Epidermal melanocyte (primary cell): ENCODE data around the gene AMOT.

Experiments used
- DNase-seq: peaks from one replicate; pipeline ENCODE4 v3.0.0; 2011; ENCODE audit warnings: low spot score; ENCODE audit not compliant: insufficient read length

AMOT gene

DNA sequence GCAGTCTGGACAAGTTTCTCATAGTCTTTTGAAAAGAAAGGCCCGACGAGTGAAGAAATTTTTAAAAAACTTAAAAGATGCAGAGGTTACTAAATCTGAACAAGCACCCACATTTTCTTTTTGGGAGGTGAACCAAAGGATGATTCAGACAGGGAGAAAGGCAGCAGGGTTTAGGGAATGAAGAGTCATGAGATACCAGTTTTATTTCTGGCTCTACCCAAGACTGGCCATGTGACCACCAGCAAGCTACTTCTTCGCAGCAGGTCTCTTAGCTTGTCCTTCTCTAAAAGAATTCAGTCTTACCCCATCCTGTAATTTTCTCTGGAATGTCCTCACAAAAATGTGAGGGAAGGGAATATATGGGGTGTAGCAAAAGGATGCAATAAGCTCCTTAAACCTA, 37.6 kb downstream of the AMOT start:
- DNase-seq: no peak

GRCh38 chrX:112802541-112802940, 38.1 kb downstream of the AMOT start:
- DNase-seq: no peak

GRCh38 chrX:112800971-112801775, 39.5 kb downstream of the AMOT start:
- DNase-seq: peak; percentile 21

- no peak for DNase-seq
These were observed 41.2 kb downstream of the AMOT start for GRCh38 chrX:112799425-112799824.

GRCh38 chrX:112798736-112799135, 41.9 kb downstream of the AMOT start:
- no peak for DNase-seq

GRCh38 chrX:112789931-112790330, 50.7 kb downstream of the AMOT start:
- no peak for DNase-seq

DNA sequence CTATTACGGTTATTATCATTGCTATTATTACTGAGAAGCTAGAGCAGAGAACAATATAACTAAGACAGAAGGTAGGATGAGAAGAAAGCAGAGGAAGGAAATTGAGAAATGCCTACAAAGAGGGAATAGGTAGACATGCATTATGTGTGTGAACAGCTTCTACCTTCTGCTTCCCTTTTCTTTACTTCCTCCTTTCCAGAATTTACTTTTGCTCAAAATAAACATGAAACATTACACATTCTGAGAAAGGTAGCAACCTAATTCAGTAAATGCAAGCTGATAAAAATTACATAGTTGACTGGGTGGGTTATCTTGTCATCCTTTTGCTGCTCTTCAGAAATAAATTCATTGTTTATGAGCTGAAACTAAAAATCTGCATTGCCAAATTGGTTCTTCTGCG, 54.6 kb downstream of the AMOT start:
- DNase-seq: no peak

GRCh38 chrX:112785344-112785743, 55.3 kb downstream of the AMOT start:
- DNase-seq: no peak

DNA sequence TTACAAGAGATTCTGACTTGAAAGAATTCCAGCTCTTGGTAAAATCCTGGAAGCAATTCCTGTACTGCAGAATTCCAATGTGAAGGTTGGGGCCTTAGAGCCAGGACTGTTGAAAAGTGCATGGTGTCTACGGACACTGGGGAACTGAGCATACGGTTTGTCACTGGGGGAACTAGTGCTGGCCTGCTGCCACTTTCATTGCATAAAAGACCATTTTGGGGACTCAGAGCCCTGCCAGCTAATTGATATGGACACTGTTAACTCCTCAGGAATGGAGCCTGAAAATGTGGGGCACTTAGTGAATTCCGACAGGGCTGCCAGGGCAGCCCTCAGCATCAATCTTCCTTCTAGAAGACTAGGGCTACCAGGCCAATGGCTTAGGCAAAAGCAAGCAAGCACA, 55.9 kb downstream of the AMOT start:
- DNase-seq: no peak

DNA sequence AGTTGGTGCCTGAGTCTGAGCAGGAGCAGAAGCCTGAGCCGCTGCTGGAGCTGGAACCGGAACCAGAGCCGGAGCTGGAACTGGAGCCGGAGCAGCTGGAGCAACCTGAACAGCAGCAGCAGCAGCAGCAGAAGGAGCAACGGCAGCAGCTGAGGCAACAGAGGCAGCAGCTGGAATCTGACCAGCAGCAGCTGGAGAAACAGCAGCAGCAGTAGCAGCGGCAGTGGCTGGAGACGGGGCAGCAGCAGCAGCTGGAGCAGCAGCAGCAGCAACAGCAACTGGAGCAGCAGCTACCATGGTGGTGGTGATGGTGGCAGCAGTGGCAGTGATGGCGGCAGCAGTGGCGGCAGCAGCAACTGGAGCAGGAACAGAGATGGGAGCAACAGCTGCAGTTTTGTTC, 61.5 kb downstream of the AMOT start:
- DNase-seq: no peak

DNA sequence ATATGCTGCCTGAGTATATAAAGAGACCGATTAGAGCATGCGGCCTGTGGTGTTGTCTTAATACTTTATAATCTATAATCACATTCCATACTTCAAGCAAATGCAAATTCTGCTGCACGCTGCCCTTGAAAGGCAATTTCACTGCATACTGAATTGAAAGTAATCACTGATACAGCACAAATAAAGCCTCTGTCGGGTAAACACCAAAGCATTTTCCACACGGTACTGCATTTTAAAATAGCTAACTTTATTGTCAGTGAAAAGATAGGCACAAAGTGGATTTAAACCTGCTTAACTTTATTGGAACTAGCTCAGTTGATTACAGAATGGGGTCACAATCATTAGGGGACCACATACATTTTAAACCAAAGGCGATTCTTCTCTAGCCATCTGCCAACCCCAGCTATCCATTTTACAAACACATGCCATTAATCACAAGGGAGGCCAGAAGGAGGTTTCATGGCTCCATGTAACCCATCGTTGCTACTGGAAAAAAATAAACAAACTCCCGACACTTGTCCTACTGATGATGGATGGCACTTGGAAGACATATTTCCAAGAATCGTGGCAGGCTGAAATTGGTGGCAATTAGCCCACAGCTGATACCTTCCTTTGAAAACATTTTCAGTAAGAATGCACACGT, 65.9 kb downstream of the AMOT start:
- DNase-seq: no peak

- no peak for DNase-seq
These were observed 66.5 kb downstream of the AMOT start for GRCh38 chrX:112774142-112774541.

DNA sequence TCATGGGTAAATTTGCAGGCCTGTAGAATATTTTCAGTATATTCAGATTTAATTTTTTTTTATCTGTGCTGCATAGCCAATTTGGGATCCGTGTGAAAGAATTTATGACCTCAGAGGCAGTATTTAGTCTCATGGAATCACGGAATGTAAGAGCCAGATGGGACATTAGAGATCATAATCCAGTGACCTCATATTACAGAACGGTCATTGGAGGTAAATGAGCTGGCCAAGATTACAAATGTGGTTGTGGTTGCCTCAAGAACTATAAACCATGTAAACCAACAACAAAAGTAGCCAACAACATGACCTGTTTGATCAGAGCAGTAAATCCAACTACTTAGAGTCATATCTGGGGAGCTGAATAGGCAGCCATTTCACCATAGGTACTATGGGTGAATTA, 71.6 kb downstream of the AMOT start:
- DNase-seq: no peak

DNA sequence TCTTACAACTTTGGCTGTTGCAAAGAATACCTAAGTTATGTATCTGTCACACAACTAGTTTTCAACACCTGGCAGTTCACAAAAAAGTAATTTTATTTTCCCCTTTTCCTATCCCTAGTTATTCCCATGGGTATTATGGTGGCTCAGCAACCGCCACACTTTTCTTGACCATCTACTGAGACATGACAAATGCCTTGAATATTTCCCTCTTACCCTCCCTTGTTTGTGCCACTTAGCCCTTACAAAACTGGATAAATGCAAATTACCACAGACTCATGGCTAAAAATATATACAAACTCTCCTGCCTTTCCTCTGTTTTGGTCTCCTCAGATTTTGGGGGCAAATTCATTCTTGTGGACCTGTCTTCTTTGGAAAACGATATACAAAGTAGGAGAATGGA, 72.1 kb downstream of the AMOT start:
- no peak for DNase-seq

GRCh38 chrX:112766774-112767173, 73.9 kb downstream of the AMOT start:
- no peak for DNase-seq

- DNase-seq: no peak
These were observed 79.1 kb downstream of the AMOT start for GRCh38 chrX:112761242-112762207.

DNA sequence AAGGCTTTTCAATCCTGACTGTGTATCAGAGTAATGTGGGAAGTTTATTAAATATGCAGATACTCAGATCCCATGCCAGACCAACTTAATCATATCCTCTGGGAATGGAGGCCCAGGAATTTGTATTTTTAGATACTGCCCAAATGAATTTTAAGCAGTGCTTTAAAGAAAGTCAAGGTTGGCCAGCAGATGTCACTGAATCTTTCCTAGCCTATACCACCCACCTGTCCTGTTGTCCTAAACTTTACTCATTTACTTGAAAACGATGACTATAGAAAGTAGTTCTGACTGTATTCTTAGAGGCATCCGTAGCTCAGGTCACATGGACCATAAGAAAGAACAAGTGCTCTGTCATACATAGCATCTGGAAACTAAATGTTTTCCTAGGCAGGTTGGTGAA, 79.9 kb downstream of the AMOT start:
- DNase-seq: no peak

DNA sequence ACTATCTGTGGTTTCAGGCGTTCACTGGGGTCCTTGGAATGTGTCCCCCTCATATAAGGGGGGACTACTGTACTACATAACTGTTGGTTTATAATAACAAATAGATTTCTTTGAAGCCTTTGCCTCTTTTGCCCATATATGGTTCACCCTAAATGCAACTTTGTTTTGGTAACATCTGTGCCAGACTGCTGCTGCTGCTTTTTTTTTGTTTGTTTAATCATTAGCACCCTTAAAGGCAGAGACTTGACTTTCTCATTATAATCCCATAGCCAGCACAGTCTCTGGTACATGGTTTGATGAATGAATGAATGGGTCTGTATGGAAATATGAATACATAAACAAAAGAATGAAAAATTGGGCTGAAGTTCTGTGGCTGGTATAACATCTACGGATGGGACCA, 80.7 kb downstream of the AMOT start:
- DNase-seq: no peak

- no peak for DNase-seq
These were observed 81.1 kb downstream of the AMOT start for GRCh38 chrX:112759512-112759911.

DNA sequence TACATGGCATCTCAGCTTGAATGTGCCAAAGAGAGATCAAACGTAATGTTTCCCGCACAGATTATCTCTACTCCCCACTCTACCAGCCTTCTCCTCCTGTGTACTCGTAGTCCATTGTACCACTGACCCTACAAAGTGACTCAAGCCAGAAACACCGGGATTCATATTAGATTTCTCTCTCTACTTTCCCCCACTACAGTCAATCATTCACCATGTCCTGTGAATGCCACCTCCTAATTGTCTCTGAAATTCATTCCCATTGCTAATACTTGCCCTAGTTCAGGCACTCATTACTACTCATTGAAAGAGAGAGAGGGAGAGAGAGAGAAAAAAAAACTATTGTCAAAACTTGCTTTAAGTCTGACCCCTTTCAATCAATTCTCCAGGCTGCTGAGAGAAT, 82.7 kb downstream of the AMOT start:
- no peak for DNase-seq

DNA sequence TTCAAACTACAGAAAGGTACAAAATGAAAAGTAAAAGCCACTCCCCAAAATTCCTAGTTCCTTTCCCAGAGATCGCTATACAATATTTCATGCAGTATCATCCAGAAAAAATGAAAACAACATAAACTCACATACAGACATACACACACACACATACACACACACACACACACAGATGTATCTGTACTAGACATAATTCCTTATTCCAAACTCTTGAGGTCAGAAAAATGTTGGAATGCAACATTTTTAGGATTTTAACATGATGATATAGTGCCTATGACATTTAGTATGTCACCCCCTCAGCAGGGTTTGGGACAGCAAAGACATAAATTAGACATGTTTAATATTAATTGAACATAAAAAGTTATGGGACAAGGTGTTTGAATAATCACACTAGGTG, 87.5 kb downstream of the AMOT start:
- no peak for DNase-seq

GRCh38 chrX:112751076-112751475, 89.6 kb downstream of the AMOT start:
- DNase-seq: no peak
